SKM-1 treated with dmso at 0.1 percent for 144 hours (cell line): Measurements from ENCODE around the gene SERPINB10.
A peak's percentile ranks its signal among the peaks of the same experiment; 100 is the strongest.
"Not testable (repeated sequence)": the region's sequence is repeated elsewhere in the genome, so short reads cannot be mapped to it uniquely, and the experiment has no call there.

Source experiments
- DNase-seq: peaks from one replicate; lab custom pipeline; 2025; ENCODE audit not compliant: unreplicated experiment; lab: John Stamatoyannopoulos, UW

Gene SERPINB10

GRCh38 chr18:63940008-63940407, 32.2 kb downstream of the SERPINB10 start:
- no peak for DNase-seq

GRCh38 chr18:63940543-63941050, 32.8 kb downstream of the SERPINB10 start:
- DNase-seq, result not testable (repeated sequence)

- no peak for DNase-seq
Measured at GRCh38 chr18:63947051-63947790, 39.5 kb downstream of the SERPINB10 start.

GRCh38 chr18:63949068-63949737, 41.4 kb downstream of the SERPINB10 start, which contains the start of gene HMSD:
TSS of gene HMSD (plus strand) at chr18:63949301. CDS start at chr18:63953456, 4,155 bp downstream.
- DNase-seq, result no peak

GRCh38 chr18:63951302-63951705, 43.5 kb downstream of the SERPINB10 start:
- no peak for DNase-seq

GRCh38 chr18:63953811-63954210, 46.1 kb downstream of the SERPINB10 start:
- DNase-seq, result no peak

- no peak for DNase-seq
Measured at GRCh38 chr18:63956755-63957154, 49.0 kb downstream of the SERPINB10 start.

GRCh38 chr18:63960891-63961290, 53.1 kb downstream of the SERPINB10 start:
- no peak for DNase-seq

- DNase-seq, result no peak
Measured at GRCh38 chr18:63961435-63961980, 53.8 kb downstream of the SERPINB10 start.

- no peak for DNase-seq
Measured at GRCh38 chr18:63962137-63962536, 54.4 kb downstream of the SERPINB10 start.

- DNase-seq, result peak; percentile 69
Measured at GRCh38 chr18:63963615-63964256, 56.0 kb downstream of the SERPINB10 start.

GRCh38 chr18:63964908-63965307, 57.1 kb downstream of the SERPINB10 start:
- no peak for DNase-seq

- DNase-seq, result no peak
Measured at GRCh38 chr18:63965716-63966330, 58.1 kb downstream of the SERPINB10 start.

GRCh38 chr18:63969942-63970808, 62.4 kb downstream of the SERPINB10 start, which contains the start of gene SERPINB8:
TSS of gene SERPINB8 (plus strand) at chr18:63970081. CDS start at chr18:63978309, 8,228 bp downstream.
- DNase-seq, result peak; percentile 75

GRCh38 chr18:63970809-63971205, 63.0 kb downstream of the SERPINB10 start:
- no peak for DNase-seq

GRCh38 chr18:63971320-63972001, 63.7 kb downstream of the SERPINB10 start:
- no peak for DNase-seq

- no peak for DNase-seq
Measured at GRCh38 chr18:63972002-63972376, 64.2 kb downstream of the SERPINB10 start.

GRCh38 chr18:63974991-63975390, 67.2 kb downstream of the SERPINB10 start:
- DNase-seq, result peak; percentile 30

- DNase-seq, result peak; percentile 63
Measured at GRCh38 chr18:63975628-63976027, 67.9 kb downstream of the SERPINB10 start.
